Hepatocyte (in vitro differentiated cells): ENCODE data around the gene HUWE1.

Source experiments
- CTCF ChIP-seq: fragments of 200-600 bp; sonication (generic); IDR thresholded peaks from 2 replicates; pipeline ENCODE4 v1.5.1; 2016; ENCODE audit warnings: antibody characterized with exemption, mild to moderate bottlenecking; ENCODE audit not compliant: poor library complexity
- EZH2 ChIP-seq: fragments of 200-600 bp; sonication (generic); IDR thresholded peaks from 2 replicates; pipeline ENCODE4 v1.6.1; 2016; ENCODE audit warnings: antibody characterized with exemption, mild to moderate bottlenecking, borderline replicate concordance
- EZH2phosphoT487 ChIP-seq: fragments of 200-600 bp; sonication (generic); IDR thresholded peaks from one replicate; pipeline ENCODE4 v1.6.1; 2018; ENCODE audit warnings: antibody characterized with exemption, mild to moderate bottlenecking, low read depth, moderate library complexity; ENCODE audit not compliant: unreplicated experiment, severe bottlenecking

DNA sequence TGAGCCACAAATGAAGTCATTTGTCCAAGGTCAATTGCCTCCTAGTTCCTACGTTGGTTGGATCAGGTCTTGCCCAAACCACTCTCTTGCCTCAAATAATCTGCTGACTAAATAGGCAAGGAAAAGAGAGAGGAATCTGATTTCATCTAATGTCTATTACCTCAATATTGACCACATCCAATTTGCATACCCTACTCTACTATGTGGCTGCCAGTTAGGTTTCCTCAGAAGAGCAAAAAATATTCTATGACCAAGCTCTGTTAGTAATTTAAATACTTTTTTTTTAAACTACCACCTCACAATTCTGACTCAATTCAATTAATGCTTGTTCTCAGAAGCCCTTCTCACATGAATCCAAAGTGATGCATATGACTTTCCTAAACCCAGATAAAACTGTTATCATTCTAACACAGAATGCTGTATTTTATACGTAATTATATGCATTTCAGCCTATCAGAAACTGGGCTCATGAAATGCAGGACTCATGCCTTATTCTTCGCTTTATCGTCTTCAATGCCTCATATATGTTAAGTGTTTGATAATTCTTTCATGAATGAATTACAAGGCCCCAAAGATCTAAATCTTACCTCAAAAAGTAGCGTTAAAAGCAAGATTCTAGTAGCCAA, 98.6 kb downstream of the HUWE1 start:
- TF ChIP-seq CTCF (no peak), EZH2 (no peak), EZH2phosphoT487 (no peak)
